C4-2B (cell line): ENCODE data around the gene AP3S1.

Experiments
- H3K27ac ChIP-seq: fragments of 450-650 bp; 2 replicates; pipeline ENCODE4 v1.5.1; 2017
- ZFX ChIP-seq: fragments of 450-650 bp; IDR thresholded peaks from 2 replicates; pipeline ENCODE4 v1.6.1; 2017
- TF ChIP-seq, protein P1 (sequence below): fragments of 450-650 bp; conservative IDR thresholded peaks from 2 replicates; pipeline ENCODE4 v1.5.1; 2017; ENCODE audit warnings: mild to moderate bottlenecking

AP3S1 gene

DNA sequence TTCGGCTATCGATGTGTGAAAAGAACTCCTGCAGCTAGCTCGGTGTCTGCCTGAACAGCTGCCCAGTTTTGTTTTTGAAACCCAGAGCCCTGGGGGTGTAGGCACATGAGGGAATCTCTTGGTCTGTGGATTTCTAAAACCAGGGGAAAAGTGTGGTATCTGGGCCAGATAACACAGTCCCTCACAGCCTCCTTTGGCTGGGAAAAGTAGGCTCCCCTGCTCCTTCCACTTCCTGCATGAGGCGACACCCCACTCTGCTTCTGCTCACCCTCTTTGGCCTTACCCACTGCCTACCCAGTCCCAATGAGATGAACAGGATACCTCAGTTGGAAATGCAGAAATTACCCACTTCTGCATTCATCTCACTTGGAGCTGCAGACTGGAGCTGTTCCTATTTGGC lies 15.8 kb upstream of the AP3S1 start:
- no peak for TF ChIP-seq ZFX
- TF ChIP-seq, protein P1, sequence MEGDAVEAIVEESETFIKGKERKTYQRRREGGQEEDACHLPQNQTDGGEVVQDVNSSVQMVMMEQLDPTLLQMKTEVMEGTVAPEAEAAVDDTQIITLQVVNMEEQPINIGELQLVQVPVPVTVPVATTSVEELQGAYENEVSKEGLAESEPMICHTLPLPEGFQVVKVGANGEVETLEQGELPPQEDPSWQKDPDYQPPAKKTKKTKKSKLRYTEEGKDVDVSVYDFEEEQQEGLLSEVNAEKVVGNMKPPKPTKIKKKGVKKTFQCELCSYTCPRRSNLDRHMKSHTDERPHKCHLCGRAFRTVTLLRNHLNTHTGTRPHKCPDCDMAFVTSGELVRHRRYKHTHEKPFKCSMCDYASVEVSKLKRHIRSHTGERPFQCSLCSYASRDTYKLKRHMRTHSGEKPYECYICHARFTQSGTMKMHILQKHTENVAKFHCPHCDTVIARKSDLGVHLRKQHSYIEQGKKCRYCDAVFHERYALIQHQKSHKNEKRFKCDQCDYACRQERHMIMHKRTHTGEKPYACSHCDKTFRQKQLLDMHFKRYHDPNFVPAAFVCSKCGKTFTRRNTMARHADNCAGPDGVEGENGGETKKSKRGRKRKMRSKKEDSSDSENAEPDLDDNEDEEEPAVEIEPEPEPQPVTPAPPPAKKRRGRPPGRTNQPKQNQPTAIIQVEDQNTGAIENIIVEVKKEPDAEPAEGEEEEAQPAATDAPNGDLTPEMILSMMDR, result no peak

DNA sequence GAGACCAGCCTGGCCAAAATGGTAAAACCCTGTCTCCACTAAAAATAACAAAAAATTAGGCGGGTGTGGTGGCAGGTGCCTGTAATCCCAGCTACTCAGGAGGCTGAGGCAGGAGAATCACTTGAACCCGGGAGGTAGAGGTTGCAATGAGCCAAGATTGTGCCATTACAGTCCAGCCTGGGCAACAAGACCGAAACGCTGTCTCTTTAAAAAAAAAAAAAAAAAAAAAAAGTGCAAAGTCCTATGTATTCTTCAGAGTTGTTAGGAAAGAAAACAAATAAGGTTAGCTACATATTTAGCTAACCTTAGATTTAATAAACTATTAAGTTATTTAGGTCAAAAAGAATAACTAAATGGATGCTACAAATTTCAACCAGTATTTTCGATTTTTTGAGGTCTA lies 11.8 kb upstream of the AP3S1 start:
- TF ChIP-seq, protein P1, result no peak
- TF ChIP-seq ZFX, result no peak
- no peak overlapping the region for H3K27ac ChIP-seq

More for the DNA sequence above, 15.8 kb upstream of the AP3S1 start:
- H3K27ac ChIP-seq, result no peak overlapping the region

DNA sequence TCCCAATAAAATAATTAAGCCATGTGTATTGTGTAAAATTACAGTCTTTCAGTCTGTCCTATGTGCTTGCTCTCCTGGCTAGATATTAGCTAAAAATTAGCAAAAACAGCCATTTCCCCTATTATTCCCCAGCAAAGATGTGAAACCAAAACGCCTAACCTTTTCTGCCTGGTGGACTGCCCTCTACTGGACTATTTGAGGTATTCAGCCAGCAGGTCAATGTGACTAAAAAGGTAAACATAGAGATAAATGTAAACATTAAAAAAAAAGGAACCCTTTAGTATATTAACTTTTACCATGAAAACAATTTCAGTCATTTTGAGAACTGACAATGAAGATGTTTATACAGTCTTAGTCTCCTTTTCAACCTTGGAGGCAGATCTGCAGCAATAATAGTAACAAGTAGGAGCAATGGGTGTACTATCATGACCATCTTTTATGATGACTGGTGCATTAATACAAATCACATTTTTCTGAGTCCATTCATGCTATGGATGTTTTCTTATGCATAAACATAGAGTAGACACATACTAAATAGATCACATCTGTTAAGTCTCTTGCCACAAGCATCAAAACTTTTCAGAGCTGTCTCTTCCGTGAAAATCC lies 10.5 kb upstream of the AP3S1 start:
- TF ChIP-seq ZFX, result no peak
- TF ChIP-seq, protein P1, result peak; percentile 96
- no peak overlapping the region for H3K27ac ChIP-seq

DNA sequence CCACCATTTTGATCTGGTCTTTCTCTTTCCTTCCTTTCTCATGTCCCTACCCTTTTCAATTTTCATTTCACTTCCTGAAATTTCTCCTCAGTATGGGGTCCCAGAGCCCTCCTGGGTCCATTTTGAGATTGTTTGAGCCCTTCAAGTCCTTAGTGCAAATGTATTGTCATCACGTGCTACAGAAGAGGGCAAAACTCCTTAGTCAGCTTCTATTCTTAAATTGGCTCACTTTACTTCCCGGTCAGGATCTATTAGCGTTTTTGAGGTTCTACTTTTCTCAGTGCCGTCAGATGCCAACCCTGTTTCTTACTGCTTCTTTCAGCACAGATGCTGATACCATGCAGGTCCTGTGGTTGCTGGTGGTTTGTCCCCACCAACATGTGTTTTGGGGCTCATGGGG lies 6.3 kb upstream of the AP3S1 start:
- no peak for TF ChIP-seq ZFX
- TF ChIP-seq, protein P1, result no peak
- no peak overlapping the region for H3K27ac ChIP-seq

DNA sequence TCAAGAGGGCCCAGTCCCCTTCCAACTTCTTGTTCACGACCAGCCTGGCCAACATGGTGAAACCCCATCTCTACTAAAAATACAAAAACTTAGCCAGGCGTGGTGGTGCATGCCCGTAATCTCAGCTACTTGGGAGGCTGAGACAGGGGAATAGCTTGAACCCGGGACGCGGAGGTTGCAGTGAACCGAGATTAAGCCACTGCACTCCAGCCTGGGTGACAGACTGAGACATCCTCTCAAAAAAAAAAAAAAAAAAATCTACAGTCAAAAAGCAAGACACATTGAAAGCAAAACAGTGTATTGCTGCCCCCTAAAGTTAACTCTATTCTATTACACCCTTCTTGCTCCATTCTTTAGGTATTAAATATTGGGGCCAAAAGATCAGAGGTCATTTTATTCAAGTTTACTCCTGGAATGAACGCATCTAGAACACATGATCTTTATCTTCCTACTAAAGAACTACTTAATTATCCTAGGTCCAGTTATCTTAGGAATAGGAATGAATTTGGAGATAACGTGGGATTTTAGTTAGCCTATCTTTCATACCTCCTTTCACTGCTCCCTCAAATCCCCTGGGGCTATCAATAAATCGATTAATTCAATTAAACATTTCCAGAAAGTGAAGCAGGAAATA lies 2.7 kb upstream of the AP3S1 start:
- no peak for TF ChIP-seq ZFX
- TF ChIP-seq, protein P1, result peak; percentile 81
- H3K27ac ChIP-seq, result no peak overlapping the region

- H3K27ac ChIP-seq, result peak overlapping the region; percentile 84
- TF ChIP-seq ZFX, result no peak
- TF ChIP-seq, protein P1, result no peak
These were observed 862 bp upstream of the AP3S1 start for GRCh38 chr5:115840873-115841272.

- TF ChIP-seq, protein P1, result peak; percentile 13
- TF ChIP-seq ZFX, result no peak
These were observed 577 bp downstream of the AP3S1 start for GRCh38 chr5:115842089-115842935.

More at GRCh38 chr5:115842089-115842935, 577 bp downstream of the AP3S1 start:
- peak overlapping the region; percentile 84 for H3K27ac ChIP-seq
